SH-SY5Y (cell line): ENCODE measurements around the gene PGGHG.

Source experiments
- GATA2 ChIP-seq: IDR thresholded peaks from 2 replicates; pipeline ENCODE4 v1.6.1; 2011; ENCODE audit warnings: mild to moderate bottlenecking, low read depth, low read length
- GATA3 ChIP-seq: IDR thresholded peaks from 2 replicates; pipeline ENCODE4 v1.6.1; 2011; ENCODE audit warnings: low read depth, mild to moderate bottlenecking, low read length, moderate library complexity

PGGHG gene

GRCh38 chr11:287821-288477 lies 977 bp upstream of the PGGHG start:
- no peak for TF ChIP-seq GATA2
- no peak for TF ChIP-seq GATA3

GRCh38 chr11:289398-289711 lies 429 bp downstream of the PGGHG start:
- TF ChIP-seq GATA2 (no peak), GATA3 (no peak)

DNA sequence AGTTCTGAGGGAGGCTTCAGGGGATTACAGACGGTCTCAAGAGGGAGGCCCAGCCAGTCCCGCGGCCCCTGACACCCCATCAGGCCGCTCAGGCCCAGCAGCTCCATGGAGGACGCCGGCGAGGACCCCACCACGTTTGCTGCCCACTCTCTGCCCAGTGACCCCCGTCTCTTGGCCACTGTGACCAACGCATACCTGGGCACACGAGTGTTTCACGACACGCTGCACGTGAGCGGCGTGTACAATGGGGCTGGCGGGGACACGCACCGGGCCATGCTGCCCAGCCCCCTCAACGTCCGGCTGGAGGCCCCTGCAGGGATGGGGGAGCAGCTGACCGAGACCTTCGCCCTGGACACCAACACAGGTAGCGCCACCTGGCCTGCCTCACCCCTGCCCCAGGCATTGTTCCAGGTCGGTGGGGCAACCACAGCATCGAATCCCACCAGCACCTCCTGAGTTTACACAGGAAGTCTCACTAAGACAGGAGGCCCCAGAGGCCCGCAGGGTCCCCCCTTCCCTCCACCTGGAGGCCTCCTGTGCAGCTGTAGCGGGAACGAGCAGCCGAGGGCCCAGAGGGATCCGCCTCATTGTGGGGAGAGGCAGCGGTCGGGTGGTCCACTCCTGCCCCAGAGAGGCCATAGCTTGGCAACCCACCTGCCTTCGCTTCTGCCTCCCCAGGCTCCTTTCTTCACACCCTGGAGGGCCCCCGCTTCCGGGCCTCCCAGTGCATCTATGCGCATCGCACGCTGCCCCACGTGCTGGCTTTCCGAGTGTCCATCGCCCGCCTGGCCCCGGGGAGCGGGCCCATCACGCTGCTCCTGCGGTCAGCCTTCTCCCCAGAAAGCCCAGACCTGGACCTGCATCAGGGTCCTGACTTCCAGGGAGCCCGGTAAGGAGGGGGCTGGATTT lies 1.0 kb downstream of the PGGHG start:
- TF ChIP-seq GATA3 (no peak), GATA2 (no peak)

- no peak for TF ChIP-seq GATA3
- no peak for TF ChIP-seq GATA2
Observed at GRCh38 chr11:290621-291231, 1.8 kb downstream of the PGGHG start.

DNA sequence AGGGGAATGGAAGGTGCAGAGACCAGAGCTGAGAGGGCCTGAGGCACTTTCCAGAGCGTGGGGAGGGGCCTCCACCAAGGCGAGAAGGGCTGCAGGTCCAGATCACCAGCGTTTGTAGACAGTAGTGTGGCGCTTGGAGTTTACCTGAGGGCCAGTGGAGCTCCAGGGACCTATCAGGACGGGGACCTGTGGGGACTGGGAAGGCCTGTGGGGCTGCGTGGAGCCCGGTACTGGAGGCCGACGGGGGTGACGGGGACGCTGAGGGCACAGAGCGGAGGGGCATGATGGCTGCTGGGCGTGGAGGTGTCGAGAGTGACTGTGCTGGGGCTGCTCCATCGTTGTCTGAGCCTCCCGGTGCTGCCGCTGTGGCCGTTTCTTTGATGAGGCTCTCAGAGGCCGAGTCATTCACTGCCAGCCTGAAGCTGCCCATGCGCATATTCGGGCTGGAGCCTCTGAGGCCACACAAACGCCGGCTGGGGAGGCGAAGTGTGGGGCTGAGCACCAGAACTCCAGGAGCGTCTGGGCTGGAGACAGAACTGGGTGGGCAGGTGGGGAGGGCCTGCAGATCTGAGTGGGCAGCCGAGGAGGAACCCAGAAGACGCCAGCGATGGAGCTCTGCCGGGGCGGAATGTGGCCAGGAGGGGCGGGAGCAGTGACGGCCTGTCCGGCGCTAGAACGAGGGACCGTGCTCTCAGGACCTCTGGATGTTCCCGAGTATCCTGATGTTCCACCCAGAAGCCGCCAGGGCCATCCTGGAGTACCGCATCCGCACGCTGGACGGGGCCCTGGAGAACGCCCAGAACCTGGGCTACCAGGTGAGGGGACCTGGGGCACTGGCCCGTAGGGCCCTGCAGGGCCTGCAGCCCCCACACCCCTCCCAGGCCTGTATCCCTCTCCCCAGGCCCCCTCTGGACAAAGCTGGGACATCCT lies 2.6 kb downstream of the PGGHG start:
- no peak for TF ChIP-seq GATA2
- no peak for TF ChIP-seq GATA3

DNA sequence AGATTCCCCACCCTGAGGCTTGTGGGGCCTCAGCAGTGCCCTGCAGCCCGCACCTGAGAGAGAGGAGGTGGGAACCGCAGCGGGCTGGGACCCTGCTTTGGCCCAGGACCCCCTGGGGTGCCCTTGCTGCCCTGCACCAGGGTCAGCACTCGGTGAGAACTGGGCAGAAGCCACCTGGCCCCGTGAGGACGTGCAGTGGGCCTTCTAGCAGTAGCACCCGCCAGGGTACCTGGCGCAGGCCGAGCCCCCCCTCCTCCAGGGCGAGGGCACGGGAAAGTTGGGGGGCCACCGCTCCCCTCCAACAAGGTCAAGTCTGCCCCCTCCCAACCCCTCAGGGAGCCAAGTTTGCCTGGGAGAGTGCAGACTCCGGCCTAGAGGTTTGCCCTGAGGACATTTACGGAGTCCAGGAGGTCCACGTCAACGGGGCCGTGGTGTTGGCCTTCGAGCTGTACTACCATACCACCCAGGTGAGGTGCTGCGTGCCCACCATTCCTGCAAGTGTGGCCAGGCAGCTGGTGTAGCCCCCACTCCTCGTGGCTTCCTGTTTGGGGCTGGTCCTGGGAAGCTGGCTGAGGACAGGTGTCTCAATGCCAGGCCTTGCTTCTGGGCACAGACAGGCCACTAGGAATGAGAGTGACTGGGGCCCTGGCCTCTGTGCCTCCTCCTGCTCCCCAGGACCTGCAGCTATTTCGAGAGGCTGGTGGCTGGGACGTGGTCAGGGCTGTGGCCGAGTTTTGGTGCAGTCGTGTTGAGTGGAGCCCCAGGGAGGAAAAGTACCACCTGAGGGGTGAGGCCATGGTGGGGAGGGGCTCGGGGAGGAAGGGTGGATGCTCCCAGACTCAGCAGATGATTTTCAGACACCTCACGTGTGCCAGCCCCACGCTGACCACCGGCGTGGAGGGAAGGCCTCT lies 3.5 kb downstream of the PGGHG start:
- TF ChIP-seq GATA2 (no peak), GATA3 (no peak)

DNA sequence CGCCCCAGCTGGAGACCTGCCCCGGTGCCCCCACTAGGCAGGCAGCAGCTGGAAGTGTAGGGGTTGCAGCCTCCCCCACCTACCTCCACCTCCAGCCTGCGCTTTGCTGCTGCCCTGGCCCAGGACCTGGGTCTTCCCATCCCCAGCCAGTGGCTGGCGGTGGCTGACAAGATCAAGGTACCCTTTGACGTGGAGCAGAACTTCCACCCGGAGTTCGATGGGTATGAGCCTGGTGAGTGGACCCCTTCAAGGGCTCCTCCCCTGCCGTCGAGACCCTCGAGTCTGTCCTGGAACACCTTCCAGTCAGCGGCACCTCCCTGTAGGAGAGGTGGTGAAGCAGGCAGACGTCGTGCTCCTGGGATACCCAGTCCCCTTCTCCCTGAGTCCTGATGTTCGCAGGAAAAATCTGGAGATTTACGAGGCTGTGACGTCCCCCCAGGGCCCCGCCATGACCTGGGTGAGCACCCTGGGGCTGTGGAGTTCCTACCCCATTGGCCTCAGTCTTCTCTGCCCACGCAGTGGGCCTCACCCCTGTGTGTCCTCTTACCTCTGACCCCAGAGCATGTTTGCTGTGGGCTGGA lies 4.4 kb downstream of the PGGHG start:
- no peak for TF ChIP-seq GATA3
- TF ChIP-seq GATA2 = no peak

- no peak for TF ChIP-seq GATA3
- no peak for TF ChIP-seq GATA2
Observed at GRCh38 chr11:293852-294661, 5.1 kb downstream of the PGGHG start.

DNA sequence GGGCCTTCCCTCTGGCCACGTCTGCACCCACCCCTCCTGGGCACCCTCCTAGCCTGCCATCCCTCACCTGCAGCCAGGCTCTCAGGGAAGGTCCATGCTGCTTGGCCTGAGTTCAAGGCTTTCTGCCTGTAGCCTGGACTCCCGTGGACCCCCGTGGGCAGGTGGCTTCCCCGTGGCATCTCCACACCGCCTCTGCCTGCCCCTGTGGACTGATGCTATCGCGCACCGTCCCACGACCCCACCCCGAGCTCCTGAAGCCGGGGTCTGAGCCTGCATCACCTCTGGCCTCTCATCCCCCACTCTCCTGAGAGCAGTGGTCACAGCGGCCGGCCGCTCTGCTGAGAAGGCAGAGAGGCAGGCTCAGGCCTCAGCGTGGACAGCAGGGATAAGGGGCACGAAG lies 5.9 kb downstream of the PGGHG start:
- TF ChIP-seq GATA2 (no peak), GATA3 (no peak)

DNA sequence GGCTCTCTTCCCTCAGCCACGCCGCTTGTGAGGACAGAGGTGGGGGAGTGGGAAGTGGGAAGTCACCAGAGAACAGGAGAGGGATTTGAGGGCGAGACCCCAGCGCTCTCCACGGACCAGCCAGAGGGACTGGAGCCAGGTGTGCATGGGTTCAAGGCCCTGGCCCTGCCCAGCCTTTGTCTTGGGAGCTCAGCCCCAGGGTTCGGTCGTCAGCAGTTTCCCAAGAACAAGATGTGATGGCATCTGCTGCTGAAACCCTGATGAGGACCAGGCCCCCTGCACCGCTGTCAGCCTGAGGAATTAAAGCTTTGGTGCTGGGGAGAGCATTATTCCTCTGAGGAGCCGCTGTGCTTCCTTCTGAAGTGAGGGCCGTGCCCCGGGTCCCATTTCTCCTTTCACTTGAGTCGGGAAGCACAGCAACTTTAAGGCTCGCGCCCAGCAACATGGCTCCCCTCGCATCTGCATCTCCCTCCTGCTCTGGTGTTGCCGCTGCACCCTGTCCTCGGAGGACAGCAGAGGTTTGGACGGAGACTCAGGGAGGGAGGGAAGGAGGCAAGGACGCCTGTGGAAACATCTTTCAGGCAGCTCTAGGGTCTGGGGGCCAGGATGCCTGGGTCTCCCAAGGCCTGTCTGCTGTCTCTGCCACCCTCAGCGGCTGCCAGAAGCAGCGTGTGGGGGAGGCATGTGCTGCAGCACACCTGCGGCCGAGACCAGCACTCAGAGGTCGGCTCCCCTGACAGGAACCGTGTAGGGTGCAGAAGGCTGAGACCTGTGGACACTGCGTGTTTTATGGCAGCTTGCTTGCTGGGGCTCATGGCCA lies 6.6 kb downstream of the PGGHG start:
- TF ChIP-seq GATA2 = no peak
- no peak for TF ChIP-seq GATA3
